Vagina (tissue), 2 donors: ENCODE measurements around the gene MTMR12. TPM values are rescaled to one million over a fixed set of nuclear protein-coding genes. Genes with fewer than 3 reads are reported as not detected.
"Not testable (repeated sequence)": the region's sequence is repeated elsewhere in the genome, so short reads cannot be mapped to it uniquely, and the experiment has no call there.

Experiments used
- DNase-seq, 2 donors: peaks; one replicate each; pipeline ENCODE4 v3.0.0-alpha.2; 2017; ENCODE audit errors: extremely low spot score in 2 of 2
- H3K27ac ChIP-seq: fragments of 200-600 bp; sonication (generic); one replicate; pipeline ENCODE4 v1.5.1; 2019
- H3K27me3 ChIP-seq: fragments of 200-600 bp; sonication (generic); one replicate; pipeline ENCODE4 v1.5.1; 2019
- H3K36me3 ChIP-seq, 2 donors: fragments of 200-600 bp; sonication (generic); one replicate each; pipeline ENCODE4 v1.5.1; 2017 to 2019
- H3K4me1 ChIP-seq: fragments of 200-600 bp; sonication (generic); one replicate; pipeline ENCODE4 v1.5.1; 2019
- H3K4me3 ChIP-seq, 2 donors: fragments of 200-600 bp; sonication (generic); 1 replicate in 1 of 2; 2 replicates in 1 of 2; pipeline ENCODE4 v1.5.1; 2016 to 2019
- H3K9me3 ChIP-seq: fragments of 200-600 bp; sonication (generic); one replicate; pipeline ENCODE4 v1.5.1; 2019
- POLR2A ChIP-seq, 2 donors: fragments of 450-650 bp; IDR thresholded peaks; one replicate each; pipeline ENCODE4 v1.6.1; 2017; ENCODE audit warnings: antibody characterized with exemption in 2 of 2, mild to moderate bottlenecking in 2 of 2, moderate library complexity in 2 of 2
- POLR2AphosphoS5 ChIP-seq, 2 donors: sonication (generic); formaldehyde crosslinking; IDR thresholded peaks; one replicate each; pipeline ENCODE4 v1.9.0; 2017; ENCODE audit warnings: antibody characterized with exemption in 2 of 2, mild to moderate bottlenecking in 2 of 2, low read depth in 1 of 2; ENCODE audit not compliant: insufficient read depth in 1 of 2
- intact Hi-C: fragments of 100-400 bp; cut with DNase I; formaldehyde crosslinking; loops from one replicate; pipeline ENCODE4 v1.15.1; 2023
- total RNA-seq: library from RNA; depleted of rRNA; stranded (reverse); fragments of >200 nt; gene quantifications from one replicate; pipeline ENCODE4 v1.2.3, GENCODE V29; 2016
- TF ChIP-seq, protein P1 (sequence below), 3 experiments: fragments of 450-650 bp in 2 of 3; fragments of 200-600 bp in 1 of 3; sonication (generic) in 1 of 3; IDR thresholded peaks; one replicate each; pipeline ENCODE4 v1.5.1; 2017 to 2019; ENCODE audit warnings: antibody characterized with exemption in 3 of 3, mild to moderate bottlenecking in 2 of 3, moderate library complexity in 2 of 3

The MTMR12 gene
- total RNA-seq, 1 donor from 2014 or later = 23.8 TPM

DNA sequence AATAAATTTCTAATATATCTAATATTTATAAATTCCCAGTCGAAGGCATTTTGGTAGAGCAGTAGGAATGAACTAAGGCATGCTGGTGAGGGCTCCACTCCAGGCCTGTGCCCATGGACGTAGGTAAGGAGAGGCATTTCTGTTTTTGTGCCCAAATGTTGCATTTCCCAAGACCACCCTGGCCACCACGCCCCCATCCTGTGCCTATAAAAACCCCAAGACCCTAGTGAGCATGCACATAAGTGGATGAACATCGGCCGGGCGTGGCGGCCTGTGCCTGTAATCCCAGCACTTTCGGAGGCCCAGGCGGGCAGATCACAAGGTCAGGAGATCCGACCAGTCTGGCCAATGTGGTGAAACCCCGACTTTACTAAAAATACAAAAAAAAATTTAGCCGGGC is 10.1 kb upstream of the MTMR12 start:
- Histone ChIP-seq H3K27me3 (no peaks in the 10 kb centered on the region), H3K36me3 (no peaks in the 10 kb centered on the region), H3K27ac (no peak overlapping the region), H3K9me3 (no peaks in the 10 kb centered on the region), H3K4me1 (no peaks in the 10 kb centered on the region), H3K4me3 (no peak overlapping the region)
- TF ChIP-seq POLR2A (IDR thresholded peaks at IDR 0.05) (no peak), POLR2AphosphoS5 (IDR thresholded peaks at IDR 0.05; ENCODE audit: insufficient read depth in 1 of 2, low read depth in 1 of 2) (no peak)
- TF ChIP-seq, protein P1, sequence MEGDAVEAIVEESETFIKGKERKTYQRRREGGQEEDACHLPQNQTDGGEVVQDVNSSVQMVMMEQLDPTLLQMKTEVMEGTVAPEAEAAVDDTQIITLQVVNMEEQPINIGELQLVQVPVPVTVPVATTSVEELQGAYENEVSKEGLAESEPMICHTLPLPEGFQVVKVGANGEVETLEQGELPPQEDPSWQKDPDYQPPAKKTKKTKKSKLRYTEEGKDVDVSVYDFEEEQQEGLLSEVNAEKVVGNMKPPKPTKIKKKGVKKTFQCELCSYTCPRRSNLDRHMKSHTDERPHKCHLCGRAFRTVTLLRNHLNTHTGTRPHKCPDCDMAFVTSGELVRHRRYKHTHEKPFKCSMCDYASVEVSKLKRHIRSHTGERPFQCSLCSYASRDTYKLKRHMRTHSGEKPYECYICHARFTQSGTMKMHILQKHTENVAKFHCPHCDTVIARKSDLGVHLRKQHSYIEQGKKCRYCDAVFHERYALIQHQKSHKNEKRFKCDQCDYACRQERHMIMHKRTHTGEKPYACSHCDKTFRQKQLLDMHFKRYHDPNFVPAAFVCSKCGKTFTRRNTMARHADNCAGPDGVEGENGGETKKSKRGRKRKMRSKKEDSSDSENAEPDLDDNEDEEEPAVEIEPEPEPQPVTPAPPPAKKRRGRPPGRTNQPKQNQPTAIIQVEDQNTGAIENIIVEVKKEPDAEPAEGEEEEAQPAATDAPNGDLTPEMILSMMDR (IDR thresholded peaks at IDR 0.05) = no peak
- intact Hi-C loops = no loop called here
- no peak for DNase-seq

DNA sequence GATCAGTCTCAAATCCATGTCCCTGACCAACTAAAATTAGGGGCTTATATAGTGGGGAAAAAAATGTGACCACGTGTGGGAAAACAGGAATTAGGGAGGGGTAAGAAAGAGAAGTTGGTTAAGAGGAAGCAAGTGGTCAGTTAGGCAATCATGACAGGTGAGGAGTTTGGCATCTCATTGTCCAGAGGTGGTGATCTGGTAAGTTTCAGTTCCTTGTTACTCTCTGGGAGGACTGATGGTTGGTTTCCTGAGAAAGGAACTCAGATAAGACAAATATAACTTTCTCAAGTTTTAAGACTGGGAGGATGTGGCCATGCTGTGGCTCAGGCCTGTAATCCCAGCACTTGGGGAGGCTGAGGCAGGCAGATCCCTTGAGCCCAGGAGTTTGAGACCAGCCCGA is 9.0 kb upstream of the MTMR12 start:
- H3K4me1 ChIP-seq, H3K9me3 ChIP-seq, H3K27me3 ChIP-seq, H3K4me3 ChIP-seq, H3K27ac ChIP-seq, H3K36me3 ChIP-seq, intact Hi-C loops, DNase-seq: not testable (repeated sequence)

DNA sequence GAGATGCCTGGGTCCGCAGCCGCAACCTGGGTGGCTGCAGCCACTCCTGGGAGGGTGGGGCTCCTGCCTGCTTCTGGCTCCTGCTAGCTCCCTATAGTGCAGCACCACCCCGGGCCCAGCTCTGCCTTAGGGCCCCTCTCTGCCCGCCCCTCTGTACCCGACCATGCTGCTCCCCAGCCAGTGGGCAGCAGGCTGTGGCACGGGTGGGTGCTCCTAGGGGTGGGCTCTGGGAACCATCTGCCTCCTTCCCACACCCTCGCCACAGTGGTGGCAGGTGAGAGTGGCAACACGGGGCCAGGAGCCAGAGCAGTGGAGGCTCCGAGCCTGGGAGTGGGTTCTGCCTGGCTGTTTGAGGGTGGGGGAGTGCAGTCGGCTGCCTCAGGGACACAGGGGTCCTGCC is 7.8 kb upstream of the MTMR12 start:
- no peak for DNase-seq
- Histone ChIP-seq H3K27me3 (no peaks in the 10 kb centered on the region), H3K4me3 (no peak overlapping the region), H3K9me3 (no peaks in the 10 kb centered on the region), H3K27ac (no peak overlapping the region), H3K4me1 (no peaks in the 10 kb centered on the region), H3K36me3 (no peaks in the 10 kb centered on the region)
- no peak for TF ChIP-seq POLR2AphosphoS5 (IDR thresholded peaks at IDR 0.05; ENCODE audit: insufficient read depth in 1 of 2, low read depth in 1 of 2)
- TF ChIP-seq POLR2A (IDR thresholded peaks at IDR 0.05) = no peak
- TF ChIP-seq, protein P1 (IDR thresholded peaks at IDR 0.05) = no peak
- intact Hi-C loops = no loop called here

DNA sequence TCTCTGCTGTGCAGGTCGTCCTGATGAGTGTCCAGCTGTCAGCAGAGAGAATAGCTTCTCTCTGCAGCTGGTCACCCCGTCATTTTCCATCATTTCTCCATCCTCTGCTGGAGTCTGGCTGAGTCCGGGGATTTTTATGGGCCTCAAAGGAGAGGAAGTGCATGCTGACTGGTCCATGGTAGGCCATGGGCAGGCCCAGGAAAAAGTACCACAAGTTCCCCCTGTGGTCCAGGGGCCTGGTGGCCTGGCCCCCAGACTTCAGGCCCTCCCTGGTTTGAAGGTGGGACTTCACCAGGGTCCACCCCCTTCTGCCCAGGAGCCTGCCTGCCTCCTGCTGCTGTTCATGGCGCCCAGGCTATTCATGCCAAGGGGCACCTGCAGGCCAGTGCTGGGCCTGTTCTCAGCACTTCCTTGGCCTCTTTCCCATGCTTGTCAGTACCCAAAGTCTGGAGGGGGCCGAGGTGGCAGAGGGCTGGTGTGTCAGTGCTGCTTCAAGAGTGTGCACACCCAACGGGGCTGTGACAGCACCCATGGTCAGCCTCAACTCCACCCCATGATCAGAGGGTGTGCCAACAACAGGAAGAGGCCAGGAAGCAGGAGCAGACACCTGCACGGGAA is 7.3 kb upstream of the MTMR12 start:
- Histone ChIP-seq H3K4me3 (no peak overlapping the region), H3K9me3 (no peaks in the 10 kb centered on the region), H3K27me3 (no peaks in the 10 kb centered on the region), H3K4me1 (no peaks in the 10 kb centered on the region), H3K36me3 (no peaks in the 10 kb centered on the region), H3K27ac (no peak overlapping the region)
- intact Hi-C loops = no loop called here
- no peak for TF ChIP-seq POLR2AphosphoS5 (IDR thresholded peaks at IDR 0.05; ENCODE audit: insufficient read depth in 1 of 2, low read depth in 1 of 2)
- TF ChIP-seq POLR2A (IDR thresholded peaks at IDR 0.05) = no peak
- TF ChIP-seq, protein P1 (IDR thresholded peaks at IDR 0.05) = no peak
- DNase-seq = no peak

DNA sequence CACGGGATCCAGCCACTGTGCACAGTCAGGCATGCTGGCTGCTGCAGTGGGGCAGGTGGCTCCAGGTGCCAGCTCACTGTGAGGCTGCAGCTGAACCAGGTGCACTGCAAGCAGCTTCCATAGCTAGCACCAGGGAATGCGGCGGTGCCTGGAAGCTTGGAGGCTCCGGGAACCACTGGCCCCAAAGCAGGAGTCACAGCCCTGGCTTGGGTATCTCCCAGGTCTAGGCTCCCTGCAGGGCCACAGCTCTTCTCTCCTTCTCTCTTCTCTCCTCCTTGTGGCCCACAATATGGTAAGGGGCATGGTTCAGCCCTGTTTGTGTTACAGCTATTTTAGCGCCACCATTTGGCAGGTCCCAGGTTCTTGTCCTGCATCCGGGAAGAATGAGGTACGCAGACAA is 6.7 kb upstream of the MTMR12 start:
- no peaks in the 10 kb centered on the region for H3K36me3 ChIP-seq
- no peak overlapping the region for H3K4me3 ChIP-seq
- H3K27ac ChIP-seq = no peak overlapping the region
- intact Hi-C loops = no loop called here
- H3K9me3 ChIP-seq = no peaks in the 10 kb centered on the region
- TF ChIP-seq POLR2AphosphoS5 (IDR thresholded peaks at IDR 0.05; ENCODE audit: insufficient read depth in 1 of 2, low read depth in 1 of 2) = no peak
- TF ChIP-seq, protein P1 (IDR thresholded peaks at IDR 0.05) = no peak
- no peak for TF ChIP-seq POLR2A (IDR thresholded peaks at IDR 0.05)
- H3K4me1 ChIP-seq = no peaks in the 10 kb centered on the region
- no peaks in the 10 kb centered on the region for H3K27me3 ChIP-seq
- DNase-seq = no peak
